Measurements from ENCODE around the gene IQGAP2. TPM values are rescaled to one million over a fixed set of nuclear protein-coding genes. Genes with fewer than 3 reads are reported as not detected.

Gene IQGAP2
- total RNA-seq, 1 experiment from 2014 or later = not detected

DNA sequence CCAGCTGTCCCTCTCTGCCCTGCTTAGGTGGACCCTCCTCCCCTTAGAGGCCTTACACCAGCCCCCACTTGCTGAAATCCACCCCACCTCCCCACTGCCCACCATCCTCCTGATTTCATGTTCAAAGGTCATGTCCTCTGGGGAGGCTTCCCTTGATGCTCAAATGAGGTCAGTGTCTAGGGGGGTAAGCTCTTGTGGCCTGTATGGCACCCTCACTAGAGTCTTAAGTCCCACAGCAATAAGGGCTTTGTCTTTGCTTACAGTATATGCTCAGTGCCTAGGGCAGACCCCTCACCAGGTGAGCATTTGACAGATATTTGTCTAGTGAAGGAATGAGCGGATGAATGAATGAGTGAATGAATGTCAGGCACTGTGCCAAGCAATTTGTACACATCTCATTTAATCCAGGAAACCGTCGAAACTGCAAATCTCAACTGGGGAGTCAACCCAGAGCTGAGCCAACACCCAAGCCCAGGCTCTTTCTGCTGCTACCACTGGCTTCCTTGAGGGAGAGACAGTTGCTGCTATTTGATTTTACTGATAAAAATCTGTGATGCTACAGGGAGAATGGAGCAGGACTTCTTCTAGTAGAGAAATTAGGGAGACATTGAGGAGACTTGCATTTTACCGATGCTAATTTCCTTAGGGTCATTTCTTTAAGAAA, 101.9 kb downstream of the IQGAP2 start:
- BruUV-seq (replicated peaks) = no TSS peak
- DNase-seq = no peak
- H3K36me3 ChIP-seq (ENCODE audit: low read depth) = no peaks in the 10 kb centered on the region
- ChIA-PET POLR2A (ENCODE audit: unreplicated experiment) (no interaction called here), CTCF (no interaction called here)
- intact Hi-C loops (cut with micrococcal nuclease; ENCODE audit: unreplicated experiment) = no loop called here
- H3K27me3 ChIP-seq (ENCODE audit: insufficient read depth, low read depth) = no peaks in the 10 kb centered on the region
- H3K9me2 ChIP-seq (ENCODE audit: insufficient read depth) = no peaks in the 10 kb centered on the region
- H3K4me2 ChIP-seq = no peak overlapping the region
- no peaks in the 10 kb centered on the region for H3K79me2 ChIP-seq (ENCODE audit: low read depth)
- H3K4me1 ChIP-seq (replicated peaks; ENCODE audit: insufficient read depth) = no peaks in the 10 kb centered on the region
- no peaks in the 10 kb centered on the region for H3K9me3 ChIP-seq (ENCODE audit: insufficient read depth, low read depth)
- no peak overlapping the region for H2AFZ ChIP-seq
- H3K27ac ChIP-seq = no peak overlapping the region
- TF ChIP-seq EZH2 (IDR thresholded peaks at IDR 0.05; ENCODE audit: low read depth) = no peak
- TF ChIP-seq, protein P1, sequence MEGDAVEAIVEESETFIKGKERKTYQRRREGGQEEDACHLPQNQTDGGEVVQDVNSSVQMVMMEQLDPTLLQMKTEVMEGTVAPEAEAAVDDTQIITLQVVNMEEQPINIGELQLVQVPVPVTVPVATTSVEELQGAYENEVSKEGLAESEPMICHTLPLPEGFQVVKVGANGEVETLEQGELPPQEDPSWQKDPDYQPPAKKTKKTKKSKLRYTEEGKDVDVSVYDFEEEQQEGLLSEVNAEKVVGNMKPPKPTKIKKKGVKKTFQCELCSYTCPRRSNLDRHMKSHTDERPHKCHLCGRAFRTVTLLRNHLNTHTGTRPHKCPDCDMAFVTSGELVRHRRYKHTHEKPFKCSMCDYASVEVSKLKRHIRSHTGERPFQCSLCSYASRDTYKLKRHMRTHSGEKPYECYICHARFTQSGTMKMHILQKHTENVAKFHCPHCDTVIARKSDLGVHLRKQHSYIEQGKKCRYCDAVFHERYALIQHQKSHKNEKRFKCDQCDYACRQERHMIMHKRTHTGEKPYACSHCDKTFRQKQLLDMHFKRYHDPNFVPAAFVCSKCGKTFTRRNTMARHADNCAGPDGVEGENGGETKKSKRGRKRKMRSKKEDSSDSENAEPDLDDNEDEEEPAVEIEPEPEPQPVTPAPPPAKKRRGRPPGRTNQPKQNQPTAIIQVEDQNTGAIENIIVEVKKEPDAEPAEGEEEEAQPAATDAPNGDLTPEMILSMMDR (conservative IDR thresholded peaks at IDR 0.05) = no peak
- H4K20me1 ChIP-seq (ENCODE audit: insufficient read depth) = no peaks in the 10 kb centered on the region
- H3K4me3 ChIP-seq = no peak overlapping the region
- no peaks in the 10 kb centered on the region for H3F3A ChIP-seq (ENCODE audit: insufficient read depth, low read depth)

DNA sequence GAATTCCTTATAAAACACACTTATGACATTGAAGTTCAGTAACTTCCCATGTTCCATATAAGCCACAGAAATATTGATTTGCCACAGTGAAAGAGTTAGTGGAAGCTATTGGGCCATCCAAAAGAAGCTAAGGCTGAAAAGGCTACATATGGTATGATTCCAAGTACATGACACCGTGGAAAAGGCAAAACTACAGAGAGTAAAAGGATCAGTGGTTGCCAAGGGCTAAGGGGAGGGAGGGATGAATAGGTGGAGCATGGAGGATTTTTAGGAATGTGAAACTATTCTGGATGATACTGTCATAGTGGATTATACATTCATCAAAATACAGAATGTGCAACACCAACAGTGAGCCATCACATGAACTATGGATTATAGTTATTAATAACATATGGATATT, 110.4 kb downstream of the IQGAP2 start:
- Histone ChIP-seq H3K9me2 (ENCODE audit: insufficient read depth) (no peaks in the 10 kb centered on the region), H3K79me2 (ENCODE audit: low read depth) (no peaks in the 10 kb centered on the region), H3K27me3 (ENCODE audit: insufficient read depth, low read depth) (no peaks in the 10 kb centered on the region), H3K36me3 (ENCODE audit: low read depth) (no peaks in the 10 kb centered on the region), H3K4me1 (replicated peaks; ENCODE audit: insufficient read depth) (no peaks in the 10 kb centered on the region), H3K9me3 (ENCODE audit: insufficient read depth, low read depth) (no peaks in the 10 kb centered on the region), H3K27ac (no peak overlapping the region), H2AFZ (no peak overlapping the region), H3K4me3 (no peak overlapping the region), H3K4me2 (no peak overlapping the region), H3F3A (ENCODE audit: insufficient read depth, low read depth) (no peaks in the 10 kb centered on the region), H4K20me1 (ENCODE audit: insufficient read depth) (no peaks in the 10 kb centered on the region)
- CTCF ChIA-PET = no interaction called here
- POLR2A ChIA-PET (ENCODE audit: unreplicated experiment) = no interaction called here
- TF ChIP-seq, protein P1 (conservative IDR thresholded peaks at IDR 0.05) = no peak
- TF ChIP-seq EZH2 (IDR thresholded peaks at IDR 0.05; ENCODE audit: low read depth) = no peak
- BruUV-seq (replicated peaks) = no TSS peak
- intact Hi-C loops (cut with micrococcal nuclease; ENCODE audit: unreplicated experiment) = no loop called here
- no peak for DNase-seq

DNA sequence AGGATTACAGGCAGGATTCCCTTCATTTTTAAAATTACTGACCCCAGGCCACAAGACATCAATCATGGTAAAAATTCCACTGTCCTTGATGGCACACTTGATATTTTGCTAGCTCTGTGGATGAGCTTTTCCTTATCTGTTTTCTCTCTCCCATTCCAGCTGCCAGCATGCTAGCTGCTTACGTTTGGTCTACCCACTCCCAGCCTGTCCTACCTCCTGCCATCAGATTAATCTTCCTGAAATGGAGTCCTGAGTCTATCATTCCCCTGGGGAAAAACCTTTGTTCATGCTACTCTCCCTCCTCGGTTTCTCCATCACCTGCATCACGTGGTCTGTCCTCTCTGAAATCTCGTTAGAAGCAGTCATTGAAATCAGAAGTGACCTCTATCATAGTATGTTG, 111.2 kb downstream of the IQGAP2 start:
- BruUV-seq (replicated peaks) = no TSS peak
- Histone ChIP-seq H3K27me3 (ENCODE audit: insufficient read depth, low read depth) (0 out of 2 replicates have a peak, but pooled peaks cover 4% of the 10 kb centered on the region), H2AFZ (no peak overlapping the region), H3K9me3 (ENCODE audit: insufficient read depth, low read depth) (no peaks in the 10 kb centered on the region), H3K79me2 (ENCODE audit: low read depth) (no peaks in the 10 kb centered on the region), H3K9me2 (ENCODE audit: insufficient read depth) (no peaks in the 10 kb centered on the region), H3K4me1 (replicated peaks; ENCODE audit: insufficient read depth) (no peaks in the 10 kb centered on the region), H3K4me2 (no peak overlapping the region), H3K36me3 (ENCODE audit: low read depth) (no peaks in the 10 kb centered on the region), H3K4me3 (no peak overlapping the region), H3F3A (ENCODE audit: insufficient read depth, low read depth) (no peaks in the 10 kb centered on the region), H4K20me1 (ENCODE audit: insufficient read depth) (no peaks in the 10 kb centered on the region), H3K27ac (no peak overlapping the region)
- DNase-seq = no peak
- TF ChIP-seq, protein P1 (conservative IDR thresholded peaks at IDR 0.05) = no peak
- TF ChIP-seq EZH2 (IDR thresholded peaks at IDR 0.05; ENCODE audit: low read depth) = no peak
- CTCF ChIA-PET = interaction anchor here (0.7 kb wide), 1 partner anchor 977 kb away, joined by 5 read pairs; no protein-coding TSS in a partner anchor
- intact Hi-C loops (cut with micrococcal nuclease; ENCODE audit: unreplicated experiment) = no loop called here
- POLR2A ChIA-PET (ENCODE audit: unreplicated experiment) = no interaction called here
